ENCODE measurements around the gene EFNB2. TPM values are rescaled to one million over a fixed set of nuclear protein-coding genes. Genes with fewer than 3 reads are reported as not detected.

The EFNB2 gene
- polyA plus RNA-seq, 3 donors = not detected

DNA sequence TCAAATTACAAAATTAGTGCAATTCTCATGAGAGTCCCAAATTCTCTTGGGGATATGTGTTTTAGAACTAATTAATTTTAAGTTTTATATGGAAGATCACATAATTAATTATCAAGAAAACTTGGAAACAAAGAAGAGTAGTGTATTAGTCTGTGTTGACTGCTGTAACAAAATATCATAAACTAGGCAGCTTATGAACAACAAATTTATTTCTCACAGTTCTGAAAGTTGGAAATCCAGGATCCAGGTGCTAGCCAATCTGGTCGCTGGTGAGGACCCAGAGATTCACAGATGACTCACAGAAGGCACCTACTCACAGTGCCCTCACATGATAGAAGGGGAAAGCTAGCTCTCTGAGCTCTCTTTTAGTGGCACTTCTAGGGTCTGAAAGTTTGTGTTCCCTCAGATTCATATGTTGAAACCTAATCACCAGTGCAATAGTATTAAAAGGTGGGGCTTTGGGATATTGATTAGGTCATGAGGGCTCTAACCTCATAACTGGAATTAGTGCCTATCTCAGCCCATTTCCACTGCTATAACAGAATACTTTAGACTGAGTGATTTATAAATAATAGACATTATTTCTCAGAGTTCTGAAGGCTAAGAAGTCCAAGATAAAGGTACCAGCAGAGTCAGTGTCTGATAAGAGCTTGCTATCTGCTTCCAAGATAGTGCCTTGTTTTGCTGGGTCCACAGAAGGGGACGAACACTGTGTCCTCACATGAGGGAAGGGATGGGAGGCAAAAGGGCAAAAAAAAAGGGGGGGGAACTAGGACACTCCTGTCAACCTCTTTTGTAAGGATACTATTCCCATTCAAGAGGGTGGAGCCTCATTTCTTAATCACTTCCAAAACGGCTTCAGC, 34.0 kb upstream of the EFNB2 start:
- WGBS (ENCODE audit: insufficient coverage) = no CpG with 5 or more reads among the region's 3 CpGs
- Histone ChIP-seq H2AFZ (ENCODE audit: insufficient read depth, low read depth, low read length, poor library complexity, severe bottlenecking) (no peak overlapping the region), H3K4me1 (ENCODE audit: control insufficient read depth in 1 of 2, insufficient read depth in 2 of 2, low read length in 2 of 2) (peaks cover 33 to 35% of the 10 kb centered on the region in 2 donors), H3K27ac (ENCODE audit: low read depth in 1 of 2, low read length in 2 of 2) (no peak overlapping the region), H3K36me3 (replicated peaks in 1 of 2; ENCODE audit: control insufficient read depth in 1 of 2, insufficient read depth in 2 of 2, low read length in 2 of 2) (no peaks in the 10 kb centered on the region), H3K9ac (ENCODE audit: insufficient read depth, low read length, poor library complexity, severe bottlenecking) (no peak overlapping the region), H3K9me3 (replicated peaks in 1 of 2; ENCODE audit: control insufficient read depth in 1 of 2, insufficient read depth in 1 of 2, low read length in 2 of 2) (no peaks in the 10 kb centered on the region), H3K79me2 (ENCODE audit: insufficient read depth, low read length) (peaks cover 35% of the 10 kb centered on the region), H3K4me2 (replicated peaks; ENCODE audit: extremely low read depth, low read length, poor library complexity, severe bottlenecking) (no peak overlapping the region), H3K27me3 (ENCODE audit: control insufficient read depth in 2 of 2, insufficient read depth in 2 of 2, low read length in 2 of 2) (no peaks in the 10 kb centered on the region), H3K4me3 (replicated peaks in 1 of 3; ENCODE audit: low read depth in 2 of 3, low read length in 3 of 3) (no peak overlapping the region), H4K20me1 (ENCODE audit: insufficient read depth, low read length) (peaks cover 30% of the 10 kb centered on the region)
- peaks cover 0 to 2% (median 1%) of the 10 kb centered on the region in 3 donors for H3K27me3 Mint-ChIP-seq (ENCODE audit: low read depth in 3 of 3)
- H3K36me3 Mint-ChIP-seq = no peaks in the 10 kb centered on the region
- H3K4me1 Mint-ChIP-seq = peaks cover 33% of the 10 kb centered on the region
- no peak overlapping the region for H3K4me3 Mint-ChIP-seq
- TF ChIP-seq, protein P1, sequence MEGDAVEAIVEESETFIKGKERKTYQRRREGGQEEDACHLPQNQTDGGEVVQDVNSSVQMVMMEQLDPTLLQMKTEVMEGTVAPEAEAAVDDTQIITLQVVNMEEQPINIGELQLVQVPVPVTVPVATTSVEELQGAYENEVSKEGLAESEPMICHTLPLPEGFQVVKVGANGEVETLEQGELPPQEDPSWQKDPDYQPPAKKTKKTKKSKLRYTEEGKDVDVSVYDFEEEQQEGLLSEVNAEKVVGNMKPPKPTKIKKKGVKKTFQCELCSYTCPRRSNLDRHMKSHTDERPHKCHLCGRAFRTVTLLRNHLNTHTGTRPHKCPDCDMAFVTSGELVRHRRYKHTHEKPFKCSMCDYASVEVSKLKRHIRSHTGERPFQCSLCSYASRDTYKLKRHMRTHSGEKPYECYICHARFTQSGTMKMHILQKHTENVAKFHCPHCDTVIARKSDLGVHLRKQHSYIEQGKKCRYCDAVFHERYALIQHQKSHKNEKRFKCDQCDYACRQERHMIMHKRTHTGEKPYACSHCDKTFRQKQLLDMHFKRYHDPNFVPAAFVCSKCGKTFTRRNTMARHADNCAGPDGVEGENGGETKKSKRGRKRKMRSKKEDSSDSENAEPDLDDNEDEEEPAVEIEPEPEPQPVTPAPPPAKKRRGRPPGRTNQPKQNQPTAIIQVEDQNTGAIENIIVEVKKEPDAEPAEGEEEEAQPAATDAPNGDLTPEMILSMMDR (IDR thresholded peaks at IDR 0.05) = no peak
- intact Hi-C loops (cut with micrococcal nuclease) = no loop called here
- peaks cover 0 to 7% (median 0%) of the 10 kb centered on the region in 7 donors for H3K9me3 Mint-ChIP-seq
- DNase-seq = peak in 1 of 3 donors; percentile 16
- H3K27ac Mint-ChIP-seq = no peak overlapping the region

DNA sequence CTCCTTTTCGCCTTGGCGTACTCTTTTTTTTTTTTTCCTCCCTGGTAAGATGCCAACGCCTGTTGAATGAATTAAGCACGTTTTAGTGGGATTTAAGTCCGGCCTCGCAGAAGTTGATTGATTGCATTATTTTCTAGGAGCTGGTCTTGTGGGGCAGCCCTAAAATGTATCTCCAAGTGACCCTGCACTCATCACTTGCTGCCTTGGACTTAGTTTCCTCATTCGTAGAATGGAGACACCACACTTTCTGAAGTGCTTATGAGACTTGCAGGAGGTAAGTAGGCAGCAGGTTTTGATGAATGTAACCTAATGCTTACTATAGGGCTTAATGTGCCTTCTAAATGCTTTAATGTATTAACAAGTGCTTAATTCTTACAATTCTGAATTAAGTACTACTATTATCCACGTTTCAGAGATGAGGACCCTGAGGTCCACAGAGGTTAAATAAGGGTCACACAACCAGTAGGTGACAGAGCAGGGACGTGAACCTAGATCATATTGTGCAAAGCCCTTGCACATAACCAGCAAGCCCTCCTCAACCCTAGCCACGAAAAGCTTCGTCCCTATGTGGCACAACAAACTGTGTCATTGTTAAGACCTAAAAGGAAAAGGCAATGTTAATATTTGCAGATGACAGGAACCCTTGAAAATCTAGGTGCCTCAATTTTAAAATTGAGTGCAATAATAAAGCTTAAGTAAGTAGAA, 33.0 kb upstream of the EFNB2 start:
- no peaks in the 10 kb centered on the region for H3K9me3 ChIP-seq (replicated peaks in 1 of 2; ENCODE audit: control insufficient read depth in 1 of 2, insufficient read depth in 1 of 2, low read length in 2 of 2)
- peak overlapping the region; percentile 81 for H2AFZ ChIP-seq (ENCODE audit: insufficient read depth, low read depth, low read length, poor library complexity, severe bottlenecking)
- Mint-ChIP-seq H3K4me1 (peaks cover 42% of the 10 kb centered on the region), H3K27me3 (ENCODE audit: low read depth in 3 of 3) (peaks cover 0 to 2% (median 1%) of the 10 kb centered on the region in 3 donors), H3K4me3 (peak overlapping the region; percentile 99), H3K9me3 (peaks cover 0 to 5% (median 0%) of the 10 kb centered on the region in 7 donors), H3K36me3 (no peaks in the 10 kb centered on the region), H3K27ac (peak overlapping the region; percentile 34 to 96 (median 95))
- no peaks in the 10 kb centered on the region for H3K27me3 ChIP-seq (ENCODE audit: control insufficient read depth in 2 of 2, insufficient read depth in 2 of 2, low read length in 2 of 2)
- peak overlapping the region; percentile 77 for H3K4me2 ChIP-seq (replicated peaks; ENCODE audit: extremely low read depth, low read length, poor library complexity, severe bottlenecking)
- peaks cover 35 to 36% of the 10 kb centered on the region in 2 donors for H3K4me1 ChIP-seq (ENCODE audit: control insufficient read depth in 1 of 2, insufficient read depth in 2 of 2, low read length in 2 of 2)
- TF ChIP-seq, protein P1 (IDR thresholded peaks at IDR 0.05) = no peak
- intact Hi-C loops (cut with micrococcal nuclease) = no loop called here
- H3K79me2 ChIP-seq (ENCODE audit: insufficient read depth, low read length) = peaks cover 45% of the 10 kb centered on the region
- no peaks in the 10 kb centered on the region for H3K36me3 ChIP-seq (replicated peaks in 1 of 2; ENCODE audit: control insufficient read depth in 1 of 2, insufficient read depth in 2 of 2, low read length in 2 of 2)
- DNase-seq = no peak
- peak overlapping the region; percentile 83 to 95 (median 92) for H3K4me3 ChIP-seq (replicated peaks in 1 of 3; ENCODE audit: low read depth in 2 of 3, low read length in 3 of 3)
- H4K20me1 ChIP-seq (ENCODE audit: insufficient read depth, low read length) = peaks cover 40% of the 10 kb centered on the region
- H3K27ac ChIP-seq (ENCODE audit: low read depth in 1 of 2, low read length in 2 of 2) = peak overlapping the region; percentile 94 to 99
- peak overlapping the region; percentile 91 for H3K9ac ChIP-seq (ENCODE audit: insufficient read depth, low read length, poor library complexity, severe bottlenecking)
- WGBS (ENCODE audit: insufficient coverage) = 0% methylated on average over 2 of the region's 11 CpGs

Data from CD14-positive monocyte (primary cell).